Fibroblast of lung (primary cell): ENCODE results near the gene ABCG4.
"Not testable (repeated sequence)": the region's sequence is repeated elsewhere in the genome, so short reads cannot be mapped to it uniquely, and the experiment has no call there.

ENCODE experiments used
- EZH2 ChIP-seq: IDR thresholded peaks from 2 replicates; pipeline ENCODE4 v1.5.1; 2012; ENCODE audit warnings: low read length, control low read depth, mild to moderate bottlenecking; ENCODE audit errors: missing control alignments
- TF ChIP-seq, protein P1 (sequence below), 2 donors: IDR thresholded peaks in 1 of 2; conservative IDR thresholded peaks in 1 of 2; 1 replicate in 1 of 2; 2 replicates in 1 of 2; pipeline ENCODE4 v1.5.1; 2011 to 2012; ENCODE audit warnings: low read length in 2 of 2, control low read depth in 1 of 2, inconsistent platforms in 1 of 2, low read depth in 1 of 2, mild to moderate bottlenecking in 1 of 2

DNA sequence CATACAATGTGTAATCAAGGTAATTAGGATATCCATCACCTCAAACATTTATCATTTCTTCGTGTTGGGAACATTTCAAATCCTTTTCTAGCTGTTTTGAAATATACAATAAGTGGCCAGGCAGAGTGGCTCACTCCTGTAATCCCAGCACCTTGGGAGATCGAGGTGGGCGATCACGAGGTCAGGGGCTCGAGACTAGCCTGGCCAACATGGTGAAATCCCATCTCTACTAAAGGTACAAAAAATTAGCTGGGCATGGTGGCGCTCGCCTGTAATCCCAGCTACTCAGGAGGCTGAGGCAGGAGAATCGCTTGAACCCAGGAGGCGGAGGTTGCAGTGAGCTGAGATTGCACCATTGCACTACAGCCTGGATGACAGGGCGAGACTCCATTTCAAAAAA is 9.6 kb upstream of the ABCG4 start:
- TF ChIP-seq, protein P1, sequence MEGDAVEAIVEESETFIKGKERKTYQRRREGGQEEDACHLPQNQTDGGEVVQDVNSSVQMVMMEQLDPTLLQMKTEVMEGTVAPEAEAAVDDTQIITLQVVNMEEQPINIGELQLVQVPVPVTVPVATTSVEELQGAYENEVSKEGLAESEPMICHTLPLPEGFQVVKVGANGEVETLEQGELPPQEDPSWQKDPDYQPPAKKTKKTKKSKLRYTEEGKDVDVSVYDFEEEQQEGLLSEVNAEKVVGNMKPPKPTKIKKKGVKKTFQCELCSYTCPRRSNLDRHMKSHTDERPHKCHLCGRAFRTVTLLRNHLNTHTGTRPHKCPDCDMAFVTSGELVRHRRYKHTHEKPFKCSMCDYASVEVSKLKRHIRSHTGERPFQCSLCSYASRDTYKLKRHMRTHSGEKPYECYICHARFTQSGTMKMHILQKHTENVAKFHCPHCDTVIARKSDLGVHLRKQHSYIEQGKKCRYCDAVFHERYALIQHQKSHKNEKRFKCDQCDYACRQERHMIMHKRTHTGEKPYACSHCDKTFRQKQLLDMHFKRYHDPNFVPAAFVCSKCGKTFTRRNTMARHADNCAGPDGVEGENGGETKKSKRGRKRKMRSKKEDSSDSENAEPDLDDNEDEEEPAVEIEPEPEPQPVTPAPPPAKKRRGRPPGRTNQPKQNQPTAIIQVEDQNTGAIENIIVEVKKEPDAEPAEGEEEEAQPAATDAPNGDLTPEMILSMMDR (conservative IDR thresholded peaks at IDR 0.05 in 1 of 2, IDR thresholded peaks at IDR 0.05 in 1 of 2; ENCODE audit: low read depth in 1 of 2, low read length in 2 of 2), result not testable (repeated sequence)
- not testable (repeated sequence) for TF ChIP-seq EZH2
